GM15510 (cell line): ENCODE measurements around the gene GABARAP.
A peak's percentile ranks its signal among the peaks of the same experiment; 100 is the strongest.

Experiments used
- POLR2A ChIP-seq: IDR thresholded peaks from 3 replicates; pipeline ENCODE4 v1.6.1; 2011; ENCODE audit warnings: borderline replicate concordance; ENCODE audit not compliant: insufficient read length; ENCODE audit errors: extremely low read depth

Gene GABARAP

GRCh38 chr17:7238420-7239090, 3.7 kb downstream of the GABARAP start:
- no peak for TF ChIP-seq POLR2A

- TF ChIP-seq POLR2A, result peak; percentile 57
These were observed 4.4 kb downstream of the GABARAP start for GRCh38 chr17:7237761-7238419.

GRCh38 chr17:7237266-7237760, 4.9 kb downstream of the GABARAP start:
- no peak for TF ChIP-seq POLR2A

GRCh38 chr17:7236808-7237207, 5.4 kb downstream of the GABARAP start:
- no peak for TF ChIP-seq POLR2A

- TF ChIP-seq POLR2A, result no peak
These were observed 6.3 kb downstream of the GABARAP start for GRCh38 chr17:7235693-7236665.

- TF ChIP-seq POLR2A, result peak; percentile 78
These were observed 7.9 kb downstream of the GABARAP start, which contains the start of gene DVL2 for GRCh38 chr17:7234083-7234951. DVL2 (minus strand) TSS chr17:7234517; CDS start chr17:7234262, 255 bp downstream.

- no peak for TF ChIP-seq POLR2A
These were observed 8.6 kb downstream of the GABARAP start for GRCh38 chr17:7233701-7234082.

- TF ChIP-seq POLR2A, result no peak
These were observed 10.1 kb downstream of the GABARAP start for GRCh38 chr17:7232114-7232513.

GRCh38 chr17:7229504-7229903, 12.7 kb downstream of the GABARAP start:
- TF ChIP-seq POLR2A, result no peak

GRCh38 chr17:7228920-7229319, 13.3 kb downstream of the GABARAP start:
- TF ChIP-seq POLR2A, result no peak

GRCh38 chr17:7226721-7227710, 15.2 kb downstream of the GABARAP start:
- TF ChIP-seq POLR2A, result no peak

GRCh38 chr17:7225711-7226331, 16.4 kb downstream of the GABARAP start:
- TF ChIP-seq POLR2A, result no peak

- TF ChIP-seq POLR2A, result no peak
These were observed 17.6 kb downstream of the GABARAP start for GRCh38 chr17:7224661-7225111.

GRCh38 chr17:7224110-7224509, 18.1 kb downstream of the GABARAP start:
- no peak for TF ChIP-seq POLR2A
